ENCODE measurements around the gene DOCK9.

The DOCK9 gene

DNA sequence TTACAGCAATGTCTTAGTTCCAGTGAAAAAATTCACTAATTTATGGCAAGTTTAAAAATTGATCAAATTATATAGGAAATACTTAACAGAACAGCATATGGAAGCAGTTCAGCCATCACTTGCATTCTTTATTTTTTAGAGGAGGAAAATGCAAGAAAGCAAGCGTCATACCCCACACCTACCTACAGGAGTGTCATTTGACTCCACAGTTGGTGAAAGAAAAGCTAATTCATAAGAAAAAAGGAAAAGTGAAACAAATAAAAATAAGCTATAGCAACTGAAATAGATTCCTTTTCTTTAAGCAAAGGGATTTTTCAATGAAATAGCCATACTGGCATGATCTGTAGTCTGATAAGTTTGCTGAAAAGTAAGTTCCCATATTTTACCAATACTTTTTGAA is 111.0 kb downstream of the DOCK9 start:
- in situ Hi-C loops (cut with MboI; ENCODE audit: low sequenced_read_pairs), result no loop called here

DNA sequence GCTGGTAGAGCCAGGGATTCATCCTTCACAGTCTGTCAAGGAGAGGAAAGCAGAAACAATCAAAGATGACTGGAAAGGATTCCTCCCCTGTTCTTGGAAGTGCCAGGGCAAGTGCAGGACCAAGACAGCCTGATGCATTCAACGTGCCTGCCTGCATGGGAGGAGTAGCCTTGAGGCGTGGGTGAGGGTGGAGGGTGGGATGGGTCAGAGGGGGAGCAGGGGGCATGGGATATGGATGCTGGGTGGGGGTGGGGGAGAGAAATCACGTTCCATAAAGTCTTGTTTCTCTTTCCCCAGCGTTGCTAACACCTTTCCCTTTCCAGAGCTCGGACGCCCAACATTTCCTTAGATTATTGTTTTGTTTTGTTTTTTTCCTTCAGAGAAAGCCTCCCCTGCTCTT is 117.4 kb downstream of the DOCK9 start:
- in situ Hi-C loops (cut with MboI; ENCODE audit: low sequenced_read_pairs), result no loop called here

DNA sequence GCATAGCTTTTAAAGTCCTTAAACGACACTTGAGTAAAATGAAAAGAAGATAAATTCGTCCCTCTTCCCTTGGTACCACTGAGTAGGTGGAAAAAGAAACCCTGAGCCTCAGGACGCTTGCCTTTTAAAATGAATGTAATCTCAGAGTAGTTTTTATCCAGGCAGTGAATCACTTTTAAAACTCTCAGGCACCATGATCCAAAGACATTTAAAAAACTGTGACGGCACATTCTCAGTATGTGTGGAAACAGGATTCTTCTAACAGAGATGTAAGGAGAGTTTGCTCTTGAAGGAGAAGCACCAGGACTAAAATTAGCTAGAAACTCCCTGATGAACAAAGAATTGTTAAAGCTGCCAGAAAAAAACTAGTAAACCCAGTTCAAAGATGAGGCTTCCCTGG is 119.7 kb downstream of the DOCK9 start:
- in situ Hi-C loops (cut with MboI; ENCODE audit: low sequenced_read_pairs), result no loop called here

DNA sequence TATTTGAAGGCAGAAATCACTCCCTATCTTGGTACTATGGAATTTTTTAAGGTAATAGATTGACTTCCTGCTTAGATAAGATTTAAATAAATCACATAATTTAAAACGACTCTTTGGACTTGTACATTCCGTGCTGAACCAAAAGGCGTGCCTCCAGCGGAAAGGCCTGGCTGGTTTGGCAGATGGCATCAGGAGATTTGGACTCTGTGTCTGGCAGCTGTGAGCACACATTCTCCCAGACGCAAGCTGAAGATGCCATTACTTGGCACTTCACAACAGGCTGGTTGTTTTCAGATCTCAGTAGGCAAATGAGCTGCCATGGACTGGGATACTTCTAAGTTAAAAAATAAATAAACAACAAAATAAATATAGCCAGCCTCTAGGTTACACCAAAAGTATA is 120.9 kb downstream of the DOCK9 start:
- in situ Hi-C loops (cut with MboI; ENCODE audit: low sequenced_read_pairs), result no loop called here

DNA sequence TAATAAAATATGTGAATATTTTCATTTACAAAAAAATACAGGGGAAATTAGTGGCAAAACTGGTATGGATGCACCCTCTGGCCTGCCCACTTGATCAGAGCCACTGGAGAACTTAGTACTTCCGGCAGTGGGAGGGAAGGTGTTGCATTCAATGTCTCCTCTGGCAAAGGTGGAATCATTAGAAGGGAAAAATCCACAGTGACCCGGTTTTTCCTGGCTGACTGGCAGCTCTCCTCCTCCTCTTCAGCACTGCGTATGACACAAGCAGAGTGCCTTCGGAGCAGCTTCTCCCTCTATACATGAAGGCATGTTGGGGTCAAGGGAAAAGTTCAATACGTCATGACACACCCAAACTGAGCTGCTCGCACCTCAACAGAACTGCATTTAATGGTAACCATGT is 123.4 kb downstream of the DOCK9 start:
- in situ Hi-C loops (cut with MboI; ENCODE audit: low sequenced_read_pairs), result no loop called here

DNA sequence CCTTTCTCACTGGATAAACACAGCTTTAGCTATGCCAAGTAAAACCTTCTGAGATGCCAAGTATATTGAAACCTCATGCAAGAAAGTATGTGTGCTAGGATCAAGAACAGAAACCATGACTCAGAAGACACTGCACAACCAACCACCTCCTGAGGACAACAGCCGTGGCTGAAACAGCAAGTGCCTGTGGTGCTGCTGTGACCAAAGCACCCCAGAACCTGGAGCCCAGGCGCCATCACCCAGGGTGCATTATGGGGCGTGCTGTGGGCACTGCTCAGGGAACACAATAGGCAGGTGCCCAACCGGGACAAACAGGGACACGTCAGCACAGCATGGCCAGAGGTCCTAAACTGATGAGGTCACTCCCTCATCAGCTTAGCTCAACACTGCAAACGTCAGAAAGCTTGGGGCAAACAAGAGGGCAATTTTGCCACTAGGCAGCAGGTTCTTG is 124.1 kb downstream of the DOCK9 start:
- in situ Hi-C loops (cut with MboI; ENCODE audit: low sequenced_read_pairs), result no loop called here

DNA sequence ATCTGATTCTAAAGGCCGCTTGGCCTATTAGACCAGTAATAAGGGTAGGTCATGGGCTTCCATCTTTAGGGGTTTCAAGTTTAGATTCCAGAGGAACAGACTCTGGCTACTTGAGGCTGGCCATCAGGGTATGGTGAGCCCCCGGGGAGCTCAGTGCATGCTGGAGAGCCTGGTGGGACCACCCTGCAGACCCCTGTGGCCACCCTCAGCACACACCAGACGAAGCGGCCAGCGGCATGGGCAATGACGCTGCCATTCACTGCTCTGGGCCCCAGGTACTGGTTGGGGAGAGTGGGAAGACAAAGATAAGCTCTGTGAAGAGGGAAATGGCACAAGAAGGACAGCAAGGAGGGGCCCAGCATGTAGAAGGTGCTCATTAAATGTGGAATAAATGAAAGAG is 126.6 kb downstream of the DOCK9 start:
- in situ Hi-C loops (cut with MboI; ENCODE audit: low sequenced_read_pairs), result no loop called here

DNA sequence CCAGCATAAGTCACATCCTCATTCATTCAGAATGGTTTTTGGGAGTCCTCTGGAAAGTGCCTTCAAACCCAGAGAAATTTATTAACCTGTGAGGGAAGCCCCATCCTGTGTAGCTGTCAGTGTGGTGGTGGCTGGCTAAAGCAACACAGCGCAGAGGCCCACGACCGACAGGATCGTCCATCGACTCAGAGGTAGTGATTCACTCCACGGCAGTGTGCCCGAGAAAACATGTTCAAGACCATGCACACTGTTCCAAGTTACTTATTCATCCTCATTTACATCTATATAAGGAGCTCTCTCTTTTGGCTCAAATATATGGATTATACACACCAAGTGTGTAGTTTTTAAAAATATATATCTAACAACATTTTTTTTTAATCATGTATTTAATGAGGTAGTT is 129.1 kb downstream of the DOCK9 start:
- in situ Hi-C loops (cut with MboI; ENCODE audit: low sequenced_read_pairs), result no loop called here

DNA sequence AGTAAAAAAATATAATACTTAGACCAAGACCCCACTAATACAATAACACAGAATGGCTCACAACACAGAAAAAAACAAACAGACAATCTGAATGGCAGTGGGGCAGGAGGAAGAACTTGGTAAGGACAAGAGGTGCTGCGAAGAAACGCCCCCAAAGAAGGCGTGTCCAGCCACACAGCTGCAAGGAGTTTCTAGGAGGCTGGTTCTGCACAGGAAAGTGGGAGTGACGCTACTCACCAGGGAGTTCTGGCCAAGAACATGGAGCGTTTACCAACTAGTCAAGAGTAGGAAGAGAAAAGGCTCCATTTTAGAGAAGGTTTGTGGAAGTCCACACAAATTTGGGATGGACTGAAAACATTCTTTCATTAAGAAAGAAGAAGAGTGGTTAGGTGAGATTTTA is 130.1 kb downstream of the DOCK9 start:
- in situ Hi-C loops (cut with MboI; ENCODE audit: low sequenced_read_pairs), result no loop called here

DNA sequence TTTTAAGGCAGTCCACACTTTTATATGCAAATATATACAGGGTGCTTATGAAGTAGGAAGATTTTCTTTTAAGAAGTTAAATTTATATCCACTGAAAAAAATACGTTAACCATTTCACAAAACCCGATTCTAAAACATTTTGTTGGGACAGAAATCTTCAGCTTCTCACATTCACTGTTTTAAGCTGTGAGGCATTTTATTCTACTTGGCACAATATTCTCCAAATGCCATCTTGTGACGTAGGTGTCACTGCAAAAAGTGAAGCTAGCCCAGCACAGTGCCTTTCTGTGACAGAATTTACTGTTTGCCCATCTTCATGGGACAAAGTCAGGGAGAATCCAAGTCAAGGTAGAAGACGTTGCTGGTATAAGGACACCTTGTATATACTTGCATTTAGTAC is 130.9 kb downstream of the DOCK9 start:
- in situ Hi-C loops (cut with MboI; ENCODE audit: low sequenced_read_pairs), result no loop called here

DNA sequence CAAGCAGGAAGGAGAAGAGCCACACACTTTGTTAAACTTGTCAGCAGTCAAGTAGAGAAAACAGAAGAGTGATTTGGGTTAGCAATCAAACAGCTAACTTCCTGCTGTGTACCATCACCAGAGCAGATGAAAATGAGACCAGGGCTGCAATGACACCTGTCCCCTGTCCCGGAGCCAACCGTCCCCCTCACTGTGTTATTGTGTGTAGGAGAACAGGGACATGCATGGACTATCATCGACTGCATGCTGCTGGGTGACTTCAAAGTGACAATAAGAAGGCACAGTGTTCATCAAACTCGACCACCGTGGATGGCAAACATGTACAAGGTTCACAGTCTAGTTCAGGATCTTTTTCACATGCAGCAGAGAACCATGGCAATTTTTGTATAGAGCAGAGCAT is 131.3 kb downstream of the DOCK9 start:
- in situ Hi-C loops (cut with MboI; ENCODE audit: low sequenced_read_pairs), result no loop called here

DNA sequence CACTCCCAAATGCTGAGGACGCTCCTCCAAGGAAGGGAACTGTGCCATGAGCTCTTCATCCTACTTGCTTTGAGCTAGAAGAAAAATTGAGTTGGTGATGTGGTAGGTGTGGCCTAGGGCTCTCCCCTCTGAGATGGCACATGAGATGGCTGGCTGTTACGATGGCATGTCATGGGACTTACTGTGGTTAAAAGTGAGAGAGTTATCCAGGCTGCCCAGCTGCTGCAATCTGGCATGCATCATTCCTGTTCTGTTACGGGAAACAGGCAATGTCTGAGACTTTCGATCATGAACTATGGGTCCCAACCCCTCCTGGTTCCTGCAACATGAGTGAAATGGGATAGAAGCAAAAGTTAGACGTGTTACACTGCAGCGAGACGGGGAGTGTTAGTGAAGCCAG is 132.1 kb downstream of the DOCK9 start:
- in situ Hi-C loops (cut with MboI; ENCODE audit: low sequenced_read_pairs), result no loop called here

DNA sequence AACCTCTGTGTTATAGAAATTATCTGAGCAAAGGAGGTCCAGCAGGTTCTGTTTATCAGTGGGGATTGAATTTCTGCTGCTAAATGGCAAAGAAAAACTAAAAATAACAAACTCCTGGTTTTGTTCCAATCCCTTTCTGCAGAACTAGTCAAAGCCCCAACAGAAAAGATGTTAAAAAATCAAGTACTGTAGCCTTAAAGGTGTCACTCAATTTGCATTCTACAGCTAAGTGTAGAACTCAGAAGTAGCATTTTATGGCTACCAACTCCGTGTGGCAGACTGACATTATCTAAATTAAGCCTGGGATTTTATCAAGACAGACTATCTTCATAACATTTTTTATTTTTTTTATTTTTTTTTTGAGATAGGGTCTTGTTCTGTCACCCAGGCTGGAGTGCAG is 133.8 kb downstream of the DOCK9 start:
- in situ Hi-C loops (cut with MboI; ENCODE audit: low sequenced_read_pairs), result no loop called here

DNA sequence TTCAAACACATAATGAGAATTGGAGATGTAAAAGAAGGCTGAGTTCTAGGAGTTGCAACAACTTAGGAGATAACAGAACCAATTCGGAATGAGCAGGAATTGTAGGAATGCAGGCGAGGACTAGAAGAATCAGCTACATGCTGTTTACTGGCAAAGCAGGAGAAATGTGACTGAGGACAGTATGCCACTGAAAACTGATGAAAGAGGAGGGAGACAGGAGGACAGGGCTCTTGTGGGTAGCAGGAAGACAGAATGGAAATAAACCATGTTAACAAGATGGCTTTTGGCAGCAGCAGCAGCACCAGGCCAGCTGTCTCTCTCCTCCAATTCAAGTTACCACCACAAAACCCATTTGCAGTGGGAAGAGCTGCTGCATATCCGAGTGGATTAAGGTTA is 134.4 kb downstream of the DOCK9 start:
- in situ Hi-C loops (cut with MboI; ENCODE audit: low sequenced_read_pairs), result no loop called here

DNA sequence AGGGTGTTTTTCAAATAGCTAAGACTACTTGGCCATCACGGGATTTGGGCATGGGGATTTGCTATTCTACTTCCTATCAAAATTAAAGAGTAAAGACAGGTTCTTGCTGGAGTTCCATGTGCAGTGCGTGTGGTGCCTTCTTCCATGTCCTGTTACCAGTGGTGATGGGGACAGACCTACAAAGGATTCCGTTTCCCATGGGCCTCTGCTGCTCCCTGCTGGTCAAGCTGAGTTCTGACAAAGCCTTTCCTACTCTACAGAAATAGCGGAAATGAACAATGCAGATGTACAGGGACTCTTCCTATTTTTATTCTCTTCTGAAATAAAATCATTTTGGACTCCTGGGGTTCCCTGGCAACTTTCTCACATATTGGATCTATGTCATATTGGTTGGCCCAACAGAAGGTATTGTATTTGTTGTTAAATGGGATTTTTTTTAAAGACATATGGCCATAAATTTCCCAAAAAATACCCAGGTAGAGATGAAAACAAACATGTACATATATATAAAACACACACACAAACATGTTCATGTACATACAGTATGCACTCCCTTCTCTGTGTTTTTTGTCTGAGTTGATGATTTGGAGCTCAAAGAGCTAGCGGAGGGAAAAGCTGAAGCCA is 134.9 kb downstream of the DOCK9 start:
- in situ Hi-C loops (cut with MboI; ENCODE audit: low sequenced_read_pairs), result no loop called here

DNA sequence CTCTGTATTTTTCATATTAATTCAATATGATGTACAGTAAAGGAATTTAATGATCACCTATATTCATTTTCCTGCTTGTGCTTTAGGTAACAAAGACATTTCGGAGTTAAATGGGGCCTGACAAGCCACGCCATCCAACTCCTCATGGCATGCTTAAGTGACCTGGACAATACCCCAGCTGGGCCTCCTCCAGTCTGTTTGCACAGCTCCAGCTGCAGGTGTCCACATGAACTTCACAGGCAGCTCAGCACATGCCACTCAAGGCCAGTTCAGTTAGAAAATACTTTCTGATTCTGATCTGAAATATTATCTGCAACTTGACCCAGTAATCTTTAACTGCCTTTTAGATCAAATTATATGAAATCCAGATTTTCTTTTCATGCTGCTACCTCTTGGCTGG is 135.8 kb downstream of the DOCK9 start:
- in situ Hi-C loops (cut with MboI; ENCODE audit: low sequenced_read_pairs), result no loop called here

DNA sequence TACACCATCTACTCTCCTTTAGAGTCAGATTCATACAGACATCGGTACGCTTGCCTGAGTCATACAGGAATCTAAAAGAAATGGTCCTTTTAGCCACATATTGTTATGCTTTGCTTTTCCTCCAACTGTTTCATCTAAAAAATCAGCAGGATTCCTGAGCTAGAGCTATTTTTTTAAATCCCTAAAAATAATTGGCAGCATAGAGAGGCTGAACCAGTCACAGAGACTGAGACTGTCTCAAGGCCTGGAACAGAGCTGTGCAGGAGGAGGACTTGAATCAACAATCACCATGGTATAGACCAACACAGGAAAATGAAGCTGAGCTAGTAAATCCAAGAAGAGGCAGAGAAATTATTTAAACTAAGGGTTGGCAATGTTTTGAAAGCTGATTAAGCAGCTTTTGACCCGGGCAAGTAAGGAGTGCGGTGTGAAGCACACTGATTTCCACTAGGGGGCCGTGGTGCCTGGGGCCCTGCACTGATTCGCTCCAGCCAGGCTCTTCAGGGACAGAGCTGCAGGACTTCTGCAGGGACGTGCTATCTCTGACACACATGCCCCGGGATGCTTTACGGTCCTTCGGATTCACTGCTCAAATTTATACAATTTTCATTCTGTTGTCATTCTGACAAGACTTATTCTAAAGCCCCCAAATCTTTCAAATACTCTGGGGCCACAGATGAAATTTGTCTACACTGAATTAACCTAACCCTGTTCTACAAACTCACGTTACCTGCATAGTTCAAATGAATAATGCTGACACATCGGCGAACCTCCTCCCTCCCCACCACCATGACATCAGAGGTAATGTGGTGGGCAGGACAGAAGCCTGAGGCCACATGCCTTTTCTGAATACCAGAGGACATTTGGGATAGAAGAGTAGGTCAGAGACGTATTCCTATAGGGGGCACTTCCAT is 137.8 kb downstream of the DOCK9 start:
- in situ Hi-C loops (cut with MboI; ENCODE audit: low sequenced_read_pairs), result no loop called here

DNA sequence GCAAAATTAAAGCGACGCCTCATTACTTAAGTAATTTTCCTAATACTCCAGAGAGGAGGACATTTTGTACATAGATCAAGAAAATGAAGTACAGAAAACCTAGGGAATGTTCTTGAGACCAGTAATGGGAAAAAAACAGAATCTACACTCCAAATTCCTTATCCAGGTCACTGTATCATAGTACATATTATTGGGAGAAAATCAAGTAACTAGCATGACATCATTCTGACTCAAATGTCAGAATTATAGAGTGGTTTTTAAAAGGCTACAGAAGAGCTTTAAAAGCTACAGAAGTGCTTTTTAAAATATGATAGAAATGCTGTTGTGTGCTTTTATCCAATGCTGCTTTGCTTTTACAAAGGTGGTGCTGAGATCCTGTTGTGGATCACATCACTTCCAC is 139.1 kb downstream of the DOCK9 start:
- in situ Hi-C loops (cut with MboI; ENCODE audit: low sequenced_read_pairs), result no loop called here

DNA sequence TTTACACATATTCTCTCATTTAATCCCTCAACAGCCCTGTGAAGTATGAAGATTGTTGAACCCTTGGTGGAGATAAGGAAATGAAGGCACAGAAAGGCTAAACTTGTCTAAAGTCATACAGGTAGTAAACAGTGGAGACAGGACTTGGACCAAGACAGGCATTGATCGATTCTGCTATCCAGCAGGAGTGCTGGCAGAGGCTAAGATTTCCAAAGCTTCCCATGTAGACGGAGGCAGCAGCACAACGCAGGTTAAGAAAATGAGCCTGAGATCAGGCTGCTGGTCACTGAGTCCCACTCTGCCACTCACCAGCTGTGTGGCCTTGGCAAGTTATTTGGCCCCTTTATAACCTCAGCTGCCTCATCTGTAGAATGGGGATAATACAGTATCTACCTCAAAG is 140.0 kb downstream of the DOCK9 start:
- in situ Hi-C loops (cut with MboI; ENCODE audit: low sequenced_read_pairs), result no loop called here

DNA sequence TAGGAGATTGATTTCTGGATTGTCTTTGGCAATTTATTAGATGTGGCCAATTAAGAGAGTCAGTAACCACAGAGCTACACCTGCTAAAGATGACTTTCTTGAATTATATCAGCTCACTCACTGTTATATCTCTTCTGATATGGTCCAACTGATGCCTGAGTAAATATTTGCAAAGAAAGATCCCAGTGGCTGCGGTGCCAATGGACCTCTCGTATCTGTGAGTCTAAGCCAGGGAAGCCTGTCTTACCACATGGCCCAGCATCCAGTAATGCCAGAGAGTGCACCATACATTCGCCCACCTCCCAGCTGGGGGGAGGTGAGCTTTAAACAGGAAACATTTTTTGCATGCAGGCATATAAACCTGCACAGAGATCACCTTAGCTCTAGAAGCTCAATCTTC is 142.7 kb downstream of the DOCK9 start:
- in situ Hi-C loops (cut with MboI; ENCODE audit: low sequenced_read_pairs), result no loop called here

DNA sequence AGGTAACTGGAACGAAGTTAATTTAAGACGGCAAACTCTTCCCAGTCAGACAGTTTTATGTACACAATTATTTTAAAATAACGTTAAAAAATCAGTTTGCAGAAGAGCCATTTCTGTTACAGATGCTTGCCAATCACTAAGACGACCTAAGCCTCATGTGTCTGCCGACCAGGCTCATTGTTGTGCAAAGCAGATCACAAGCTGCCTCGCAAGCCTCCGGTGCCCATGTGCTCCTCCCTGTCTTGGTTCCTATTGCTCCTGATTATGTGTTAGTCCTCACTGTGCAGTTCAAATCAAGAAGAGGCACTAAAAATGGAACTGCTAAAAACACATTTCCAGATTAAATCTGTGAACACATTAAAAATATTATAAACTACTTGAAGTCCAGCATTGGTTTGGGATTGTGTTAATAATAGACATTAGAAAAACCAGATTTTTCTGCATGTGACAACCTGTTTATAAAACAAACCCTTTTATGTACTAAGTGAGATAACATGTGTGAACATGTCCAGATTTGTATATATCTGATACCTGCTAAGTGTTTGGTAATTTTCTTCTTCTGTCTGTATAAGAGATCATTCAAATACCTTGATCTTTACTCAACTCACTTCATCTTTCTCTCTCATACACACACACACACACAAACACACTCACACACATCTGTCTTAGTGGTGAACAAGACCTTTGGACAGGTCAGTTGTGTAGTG is 143.5 kb downstream of the DOCK9 start:
- in situ Hi-C loops (cut with MboI; ENCODE audit: low sequenced_read_pairs), result no loop called here

DNA sequence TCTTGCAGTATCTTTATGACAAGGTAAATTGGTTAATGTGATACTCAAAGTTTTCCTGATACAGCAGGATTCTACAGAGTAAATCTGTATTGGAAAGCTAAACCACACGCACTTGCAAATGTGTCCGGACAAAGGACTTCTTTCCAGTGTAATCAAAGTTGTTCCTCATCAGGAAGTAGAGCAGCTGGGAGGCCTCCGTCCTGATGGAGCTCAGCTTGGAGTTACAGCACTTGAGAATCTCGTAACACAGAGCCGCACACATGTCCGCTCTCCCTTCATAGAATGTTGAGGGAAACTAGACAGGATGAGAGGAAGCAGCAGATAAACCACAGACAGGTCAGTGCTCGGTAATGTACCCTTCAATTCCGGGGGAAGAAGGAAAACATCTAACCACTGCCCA is 146.6 kb downstream of the DOCK9 start:
- in situ Hi-C loops (cut with MboI; ENCODE audit: low sequenced_read_pairs), result no loop called here

All from hTERT RPE-1 (cell line).